ENCODE results near the gene ATP6V0A4.

The ATP6V0A4 gene

GRCh38 chr7:138656952-138657351 is 141.0 kb downstream of the ATP6V0A4 start:
- DNase-seq: no peak

Data from central memory CD4-positive, alpha-beta T cell (primary cell).